HEK293 (cell line): ENCODE measurements around the gene SFMBT2.

ENCODE experiments used
- CTCF ChIA-PET: fragments of 350-600 bp; formaldehyde crosslinking; extraction: SDS; loops from one replicate; lab custom pipeline; 2021; ENCODE audit warnings: antibody characterized with exemption; lab: Yijun Ruan, JAX
- POLR2A ChIA-PET: fragments of 300-600 bp; formaldehyde crosslinking; extraction: SDS; loops from one replicate; lab custom pipeline; 2020; ENCODE audit warnings: antibody characterized with exemption, inconsistent platforms; lab: Yijun Ruan, JAX
- H3K27ac ChIP-seq: fragments of 200-500 bp; sonication (Bioruptor generic); 2 replicates; pipeline ENCODE4 v1.5.1; 2014; ENCODE audit warnings: low read depth, low read length, control low read depth, inconsistent platforms; ENCODE audit errors: extremely low read depth
- H3K36me3 ChIP-seq, 2 experiments: fragments of 200-500 bp in 1 of 2; sonication (Bioruptor generic) in 1 of 2; 1 replicate in 1 of 2; 2 replicates in 1 of 2; pipeline ENCODE4 v1.5.1; 2014 to 2017; ENCODE audit warnings: inconsistent platforms in 2 of 2, low read length in 2 of 2; ENCODE audit not compliant: control insufficient read depth in 2 of 2, insufficient read depth in 1 of 2
- H3K4me1 ChIP-seq: fragments of 200-500 bp; sonication (Bioruptor generic); 2 replicates; pipeline ENCODE4 v1.5.1; 2014; ENCODE audit warnings: mild to moderate bottlenecking, low read length, inconsistent platforms; ENCODE audit not compliant: control insufficient read depth, insufficient read depth
- H3K4me3 ChIP-seq: 2 replicates; pipeline ENCODE4 v1.5.1; 2011; ENCODE audit warnings: low read depth, mild to moderate bottlenecking, control low read depth, low read length, moderate library complexity
- H3K9me3 ChIP-seq: fragments of 200-500 bp; sonication (Bioruptor generic); 2 replicates; pipeline ENCODE4 v1.5.1; 2014; ENCODE audit warnings: low read depth, low read length, inconsistent platforms; ENCODE audit not compliant: control insufficient read depth, insufficient read depth
- GLIS2 ChIP-seq: fragments of 450-650 bp; formaldehyde crosslinking; IDR thresholded peaks from 2 replicates; pipeline ENCODE4 v1.5.1; 2016; ENCODE audit warnings: missing biosample characterization, missing genetic modification characterization
- HOXC10 ChIP-seq: sonication (generic); formaldehyde crosslinking; IDR thresholded peaks from 2 replicates; pipeline ENCODE4 v1.8.1; 2023; ENCODE audit warnings: mild to moderate bottlenecking, missing genetic modification reagents
- KLF9 ChIP-seq: fragments of 450-650 bp; formaldehyde crosslinking; IDR thresholded peaks from 2 replicates; pipeline ENCODE4 v1.5.1; 2016; ENCODE audit warnings: missing biosample characterization, missing genetic modification characterization, low read depth
- SP7 ChIP-seq: fragments of 450-650 bp; formaldehyde crosslinking; IDR thresholded peaks from 2 replicates; pipeline ENCODE4 v1.5.1; 2016; ENCODE audit warnings: missing biosample characterization, missing genetic modification characterization
- ZBTB17 ChIP-seq: fragments of 450-650 bp; formaldehyde crosslinking; IDR thresholded peaks from 2 replicates; pipeline ENCODE4 v1.5.1; 2016; ENCODE audit warnings: missing biosample characterization, missing genetic modification characterization
- ZNF311 ChIP-seq: fragments of 450-650 bp; formaldehyde crosslinking; IDR thresholded peaks from 2 replicates; pipeline ENCODE4 v1.5.1; 2017; ENCODE audit warnings: missing biosample characterization, missing genetic modification characterization, borderline replicate concordance
- ZNF473 ChIP-seq: fragments of 450-650 bp; formaldehyde crosslinking; IDR thresholded peaks from 2 replicates; pipeline ENCODE4 v1.5.1; 2017; ENCODE audit warnings: missing biosample characterization, missing genetic modification characterization
- ZNF555 ChIP-seq: fragments of 450-650 bp; formaldehyde crosslinking; conservative IDR thresholded peaks from 2 replicates; pipeline ENCODE4 v1.5.1; 2017; ENCODE audit warnings: missing biosample characterization, mild to moderate bottlenecking, missing genetic modification characterization, inconsistent platforms
- ZNF600 ChIP-seq: fragments of 450-650 bp; formaldehyde crosslinking; IDR thresholded peaks from 2 replicates; pipeline ENCODE4 v1.5.1; 2016; ENCODE audit warnings: missing biosample characterization, missing genetic modification characterization
- ZNF610 ChIP-seq: fragments of 450-650 bp; formaldehyde crosslinking; IDR thresholded peaks from 2 replicates; pipeline ENCODE4 v1.5.1; 2016; ENCODE audit warnings: missing biosample characterization, missing genetic modification characterization, borderline replicate concordance
- TF ChIP-seq, protein P1 (sequence below): fragments of 450-650 bp; formaldehyde crosslinking; IDR thresholded peaks from 2 replicates; pipeline ENCODE4 v1.5.1; 2016; ENCODE audit warnings: missing biosample characterization, missing genetic modification characterization
- TF ChIP-seq, protein P2 (sequence below): fragments of 450-650 bp; formaldehyde crosslinking; IDR thresholded peaks from 2 replicates; pipeline ENCODE4 v1.5.1; 2016; ENCODE audit warnings: missing biosample characterization, missing genetic modification characterization
- TF ChIP-seq, protein P3 (sequence below): fragments of 450-650 bp; formaldehyde crosslinking; IDR thresholded peaks from 2 replicates; pipeline ENCODE4 v1.5.1; 2016; ENCODE audit warnings: missing biosample characterization, missing genetic modification characterization
- TF ChIP-seq, protein P4 (sequence below): fragments of 450-650 bp; formaldehyde crosslinking; IDR thresholded peaks from 2 replicates; pipeline ENCODE4 v1.5.1; 2017; ENCODE audit warnings: missing biosample characterization, missing genetic modification characterization
- TF ChIP-seq, protein P5 (sequence below): fragments of 450-650 bp; formaldehyde crosslinking; IDR thresholded peaks from 2 replicates; pipeline ENCODE4 v1.5.1; 2016; ENCODE audit warnings: missing biosample characterization, missing genetic modification characterization
- TF ChIP-seq, protein P6 (sequence below): fragments of 450-650 bp; formaldehyde crosslinking; IDR thresholded peaks from 2 replicates; pipeline ENCODE4 v1.5.1; 2017; ENCODE audit warnings: missing biosample characterization, missing genetic modification characterization

Gene SFMBT2

DNA sequence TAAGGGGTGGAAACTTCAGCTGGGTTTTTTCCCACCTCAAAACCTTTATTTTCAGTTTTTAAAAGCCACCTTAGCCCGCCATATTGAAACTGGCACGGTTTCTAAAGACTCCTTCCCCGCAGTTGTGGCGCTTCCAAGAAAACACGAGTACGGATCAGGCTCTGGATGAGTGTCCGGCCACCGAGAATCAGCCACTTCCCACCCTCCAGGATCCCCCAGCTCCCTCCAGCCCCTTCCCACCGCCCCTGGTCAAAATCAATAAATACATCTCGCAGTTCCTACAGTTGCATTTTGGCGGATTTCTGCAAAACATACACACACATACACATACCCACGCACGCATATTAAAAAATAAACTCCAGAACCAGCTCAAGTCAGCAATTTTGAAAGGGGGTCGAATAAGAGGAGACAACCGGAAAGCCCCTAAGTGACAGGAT lies 1.1 kb downstream of the SFMBT2 start:
- POLR2A ChIA-PET = interaction anchor here (1.1 to 1.2 kb wide), 2 partner anchors 150 to 288 kb away, joined by 3 to 4 read pairs; no protein-coding TSS in a partner anchor
- Histone ChIP-seq H3K4me3 (peak overlapping the region; percentile 72), H3K9me3 (no peaks in the 10 kb centered on the region), H3K4me1 (peaks cover 9% of the 10 kb centered on the region)
- TF ChIP-seq ZNF311 (no peak), ZNF473 (tag by site-specific recombination) (no peak), HOXC10 (no peak)
- TF ChIP-seq, protein P1, sequence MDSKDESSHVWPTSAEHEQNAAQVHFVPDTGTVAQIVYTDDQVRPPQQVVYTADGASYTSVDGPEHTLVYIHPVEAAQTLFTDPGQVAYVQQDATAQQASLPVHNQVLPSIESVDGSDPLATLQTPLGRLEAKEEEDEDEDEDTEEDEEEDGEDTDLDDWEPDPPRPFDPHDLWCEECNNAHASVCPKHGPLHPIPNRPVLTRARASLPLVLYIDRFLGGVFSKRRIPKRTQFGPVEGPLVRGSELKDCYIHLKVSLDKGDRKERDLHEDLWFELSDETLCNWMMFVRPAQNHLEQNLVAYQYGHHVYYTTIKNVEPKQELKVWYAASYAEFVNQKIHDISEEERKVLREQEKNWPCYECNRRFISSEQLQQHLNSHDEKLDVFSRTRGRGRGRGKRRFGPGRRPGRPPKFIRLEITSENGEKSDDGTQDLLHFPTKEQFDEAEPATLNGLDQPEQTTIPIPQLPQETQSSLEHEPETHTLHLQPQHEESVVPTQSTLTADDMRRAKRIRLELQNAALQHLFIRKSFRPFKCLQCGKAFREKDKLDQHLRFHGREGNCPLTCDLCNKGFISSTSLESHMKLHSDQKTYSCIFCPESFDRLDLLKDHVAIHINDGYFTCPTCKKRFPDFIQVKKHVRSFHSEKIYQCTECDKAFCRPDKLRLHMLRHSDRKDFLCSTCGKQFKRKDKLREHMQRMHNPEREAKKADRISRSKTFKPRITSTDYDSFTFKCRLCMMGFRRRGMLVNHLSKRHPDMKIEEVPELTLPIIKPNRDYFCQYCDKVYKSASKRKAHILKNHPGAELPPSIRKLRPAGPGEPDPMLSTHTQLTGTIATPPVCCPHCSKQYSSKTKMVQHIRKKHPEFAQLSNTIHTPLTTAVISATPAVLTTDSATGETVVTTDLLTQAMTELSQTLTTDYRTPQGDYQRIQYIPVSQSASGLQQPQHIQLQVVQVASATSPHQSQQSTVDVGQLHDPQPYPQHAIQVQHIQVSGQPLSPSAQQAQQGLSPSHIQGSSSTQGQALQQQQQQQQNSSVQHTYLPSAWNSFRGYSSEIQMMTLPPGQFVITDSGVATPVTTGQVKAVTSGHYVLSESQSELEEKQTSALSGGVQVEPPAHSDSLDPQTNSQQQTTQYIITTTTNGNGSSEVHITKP (tag by site-specific recombination) = peak; percentile 19; the same call in 1 of the 2 replicates
- TF ChIP-seq, protein P2, sequence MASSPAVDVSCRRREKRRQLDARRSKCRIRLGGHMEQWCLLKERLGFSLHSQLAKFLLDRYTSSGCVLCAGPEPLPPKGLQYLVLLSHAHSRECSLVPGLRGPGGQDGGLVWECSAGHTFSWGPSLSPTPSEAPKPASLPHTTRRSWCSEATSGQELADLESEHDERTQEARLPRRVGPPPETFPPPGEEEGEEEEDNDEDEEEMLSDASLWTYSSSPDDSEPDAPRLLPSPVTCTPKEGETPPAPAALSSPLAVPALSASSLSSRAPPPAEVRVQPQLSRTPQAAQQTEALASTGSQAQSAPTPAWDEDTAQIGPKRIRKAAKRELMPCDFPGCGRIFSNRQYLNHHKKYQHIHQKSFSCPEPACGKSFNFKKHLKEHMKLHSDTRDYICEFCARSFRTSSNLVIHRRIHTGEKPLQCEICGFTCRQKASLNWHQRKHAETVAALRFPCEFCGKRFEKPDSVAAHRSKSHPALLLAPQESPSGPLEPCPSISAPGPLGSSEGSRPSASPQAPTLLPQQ (tag by site-specific recombination) = no peak
- TF ChIP-seq, all 188 proteins: peak for 1
- peaks cover 0 to 3% of the 10 kb centered on the region in 2 experiments; a peak in 1 of 3 replicates for H3K36me3 ChIP-seq
- H3K27ac ChIP-seq = peak overlapping the region; percentile 85
- CTCF ChIA-PET = interaction anchor here (0.6 to 1.2 kb wide), 8 partner anchors 102 to 491 kb away, joined by 3 to 6 read pairs (median 4); no protein-coding TSS in a partner anchor

DNA sequence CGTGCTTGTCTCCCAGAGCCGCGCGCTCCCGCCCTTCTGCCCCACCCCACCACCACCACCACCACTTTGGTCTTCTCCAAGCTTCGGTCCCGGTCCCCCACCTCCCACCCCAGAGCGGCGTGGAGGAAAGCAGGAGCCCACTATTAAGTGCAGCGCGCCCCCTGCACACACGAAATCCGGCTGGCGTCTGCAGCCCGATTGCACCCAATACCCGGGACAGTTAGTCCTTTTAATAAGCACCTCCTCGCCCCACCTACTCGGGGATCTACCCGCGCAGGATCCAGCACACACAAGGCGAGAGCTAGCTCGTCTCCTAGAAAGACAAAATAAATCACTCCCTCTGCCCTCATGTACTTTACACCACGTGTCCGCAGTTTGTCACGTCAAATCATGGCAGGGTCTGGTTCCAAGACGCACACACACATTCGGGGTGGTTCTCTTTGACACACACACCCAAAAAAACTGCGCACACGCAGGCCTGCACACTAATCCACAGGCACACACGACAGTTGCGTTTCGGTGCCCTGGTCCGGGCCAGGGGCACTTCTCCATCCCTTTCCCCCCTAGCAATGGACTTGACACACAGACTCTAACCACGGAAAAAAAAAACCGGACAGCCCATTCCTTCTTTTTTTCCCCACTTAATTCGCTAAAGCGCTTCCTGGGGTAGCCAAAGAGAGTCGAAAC lies 1.6 kb downstream of the SFMBT2 start:
- peak overlapping the region; percentile 72 for H3K4me3 ChIP-seq
- H3K9me3 ChIP-seq = no peaks in the 10 kb centered on the region
- peaks cover 9% of the 10 kb centered on the region for H3K4me1 ChIP-seq
- peaks cover 0 to 3% of the 10 kb centered on the region in 2 experiments; a peak in 1 of 3 replicates for H3K36me3 ChIP-seq
- peak overlapping the region; percentile 73 for H3K27ac ChIP-seq
- ChIA-PET POLR2A (no interaction called here), CTCF (interaction anchor here (0.6 to 1.9 kb wide), 11 partner anchors 101 to 490 kb away, joined by 3 to 7 read pairs (median 4); no protein-coding TSS in a partner anchor)
- TF ChIP-seq, protein P3, sequence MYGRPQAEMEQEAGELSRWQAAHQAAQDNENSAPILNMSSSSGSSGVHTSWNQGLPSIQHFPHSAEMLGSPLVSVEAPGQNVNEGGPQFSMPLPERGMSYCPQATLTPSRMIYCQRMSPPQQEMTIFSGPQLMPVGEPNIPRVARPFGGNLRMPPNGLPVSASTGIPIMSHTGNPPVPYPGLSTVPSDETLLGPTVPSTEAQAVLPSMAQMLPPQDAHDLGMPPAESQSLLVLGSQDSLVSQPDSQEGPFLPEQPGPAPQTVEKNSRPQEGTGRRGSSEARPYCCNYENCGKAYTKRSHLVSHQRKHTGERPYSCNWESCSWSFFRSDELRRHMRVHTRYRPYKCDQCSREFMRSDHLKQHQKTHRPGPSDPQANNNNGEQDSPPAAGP = 0 out of 2 replicates have a peak, but pooled peaks have one; percentile 39
- TF ChIP-seq, protein P4, sequence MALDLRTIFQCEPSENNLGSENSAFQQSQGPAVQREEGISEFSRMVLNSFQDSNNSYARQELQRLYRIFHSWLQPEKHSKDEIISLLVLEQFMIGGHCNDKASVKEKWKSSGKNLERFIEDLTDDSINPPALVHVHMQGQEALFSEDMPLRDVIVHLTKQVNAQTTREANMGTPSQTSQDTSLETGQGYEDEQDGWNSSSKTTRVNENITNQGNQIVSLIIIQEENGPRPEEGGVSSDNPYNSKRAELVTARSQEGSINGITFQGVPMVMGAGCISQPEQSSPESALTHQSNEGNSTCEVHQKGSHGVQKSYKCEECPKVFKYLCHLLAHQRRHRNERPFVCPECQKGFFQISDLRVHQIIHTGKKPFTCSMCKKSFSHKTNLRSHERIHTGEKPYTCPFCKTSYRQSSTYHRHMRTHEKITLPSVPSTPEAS (tag by site-specific recombination) = peak; percentile 89
- TF ChIP-seq ZNF600 (peak; percentile 38; the same call in 1 of the 2 replicates), SP7 (peak; percentile 38; the same call in 1 of the 2 replicates), KLF9 (tag by site-specific recombination) (peak; percentile 11; the same call in 1 of the 2 replicates), ZNF610 (tag by site-specific recombination) (no peak), ZBTB17 (tag by site-specific recombination) (peak; percentile 98), ZNF555 (no peak), GLIS2 (tag by site-specific recombination) (no peak)
- TF ChIP-seq, protein P1 (tag by site-specific recombination) = peak; percentile 73
- TF ChIP-seq, protein P5, sequence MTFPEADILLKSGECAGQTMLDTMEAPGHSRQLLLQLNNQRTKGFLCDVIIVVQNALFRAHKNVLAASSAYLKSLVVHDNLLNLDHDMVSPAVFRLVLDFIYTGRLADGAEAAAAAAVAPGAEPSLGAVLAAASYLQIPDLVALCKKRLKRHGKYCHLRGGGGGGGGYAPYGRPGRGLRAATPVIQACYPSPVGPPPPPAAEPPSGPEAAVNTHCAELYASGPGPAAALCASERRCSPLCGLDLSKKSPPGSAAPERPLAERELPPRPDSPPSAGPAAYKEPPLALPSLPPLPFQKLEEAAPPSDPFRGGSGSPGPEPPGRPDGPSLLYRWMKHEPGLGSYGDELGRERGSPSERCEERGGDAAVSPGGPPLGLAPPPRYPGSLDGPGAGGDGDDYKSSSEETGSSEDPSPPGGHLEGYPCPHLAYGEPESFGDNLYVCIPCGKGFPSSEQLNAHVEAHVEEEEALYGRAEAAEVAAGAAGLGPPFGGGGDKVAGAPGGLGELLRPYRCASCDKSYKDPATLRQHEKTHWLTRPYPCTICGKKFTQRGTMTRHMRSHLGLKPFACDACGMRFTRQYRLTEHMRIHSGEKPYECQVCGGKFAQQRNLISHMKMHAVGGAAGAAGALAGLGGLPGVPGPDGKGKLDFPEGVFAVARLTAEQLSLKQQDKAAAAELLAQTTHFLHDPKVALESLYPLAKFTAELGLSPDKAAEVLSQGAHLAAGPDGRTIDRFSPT (tag by site-specific recombination) = peak; percentile 14; the same call in 1 of the 2 replicates
- TF ChIP-seq, protein P6, sequence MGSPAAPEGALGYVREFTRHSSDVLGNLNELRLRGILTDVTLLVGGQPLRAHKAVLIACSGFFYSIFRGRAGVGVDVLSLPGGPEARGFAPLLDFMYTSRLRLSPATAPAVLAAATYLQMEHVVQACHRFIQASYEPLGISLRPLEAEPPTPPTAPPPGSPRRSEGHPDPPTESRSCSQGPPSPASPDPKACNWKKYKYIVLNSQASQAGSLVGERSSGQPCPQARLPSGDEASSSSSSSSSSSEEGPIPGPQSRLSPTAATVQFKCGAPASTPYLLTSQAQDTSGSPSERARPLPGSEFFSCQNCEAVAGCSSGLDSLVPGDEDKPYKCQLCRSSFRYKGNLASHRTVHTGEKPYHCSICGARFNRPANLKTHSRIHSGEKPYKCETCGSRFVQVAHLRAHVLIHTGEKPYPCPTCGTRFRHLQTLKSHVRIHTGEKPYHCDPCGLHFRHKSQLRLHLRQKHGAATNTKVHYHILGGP = peak; percentile 25; the same call in 1 of the 2 replicates
